ENCODE data around the gene PAGE2.
"Not testable (repeated sequence)": the region's sequence is repeated elsewhere in the genome, so short reads cannot be mapped to it uniquely, and the experiment has no call there.

The PAGE2 gene

DNA sequence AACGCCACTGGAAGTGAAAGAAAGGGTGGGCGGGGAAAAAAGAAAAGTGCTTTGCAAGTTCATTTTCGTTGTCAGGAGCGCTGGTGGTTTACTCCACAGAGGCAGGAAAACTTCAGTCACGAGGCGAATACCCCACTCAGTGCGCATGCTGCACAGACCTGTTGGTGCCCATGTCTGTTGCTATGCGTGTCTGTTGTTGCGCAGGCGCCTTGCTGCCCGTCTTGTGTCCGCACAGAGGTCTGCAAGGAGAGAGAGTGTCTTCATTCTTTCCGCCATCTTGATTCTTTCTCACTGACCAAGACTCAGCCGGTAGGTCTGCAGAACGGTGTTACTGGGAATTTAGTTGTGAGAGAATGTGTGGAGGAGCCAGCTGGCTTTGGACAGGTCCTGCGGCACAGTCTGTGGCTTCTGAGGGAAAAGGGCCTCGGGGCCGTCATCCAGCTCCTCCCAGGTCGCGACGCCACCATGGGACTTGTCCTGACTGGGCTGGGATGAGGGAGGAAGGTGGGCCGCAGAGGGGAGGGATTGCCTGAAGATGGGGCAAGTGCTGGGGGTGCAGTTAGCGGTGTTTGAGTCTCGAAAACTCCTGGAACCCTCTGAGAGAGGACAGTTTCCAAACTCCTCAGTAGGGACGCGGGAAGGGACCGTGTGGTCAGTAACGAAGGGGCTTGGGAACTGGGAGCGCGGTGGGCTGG is at the start of gene PAGE2:
TSS of gene PAGE2 (plus strand) at position 224 of the 695 bp plus-strand sequence. CDS start 1,003 bp downstream, outside the sequence.
- DNase-seq, result no peak

DNA sequence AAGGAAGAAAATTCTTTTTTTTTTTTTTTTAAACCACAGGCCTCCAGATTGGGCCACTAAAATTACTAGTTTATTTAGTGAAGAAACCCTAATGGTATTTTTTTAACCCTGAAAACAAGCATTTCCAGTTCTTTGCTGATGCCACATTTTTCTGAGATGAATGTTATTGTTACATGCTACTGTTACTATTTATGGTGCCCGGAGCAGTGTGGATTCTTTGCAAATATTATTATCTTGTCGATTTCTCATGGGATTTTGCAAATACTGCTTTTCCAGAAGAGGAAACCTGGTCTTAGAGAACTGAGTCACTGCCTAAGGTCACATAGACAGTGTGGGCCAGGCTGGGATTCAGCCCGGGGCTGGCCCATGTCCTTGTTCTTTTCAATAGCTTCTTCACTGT is 49.3 kb upstream of the PAGE2 start:
- DNase-seq, result no peak

DNA sequence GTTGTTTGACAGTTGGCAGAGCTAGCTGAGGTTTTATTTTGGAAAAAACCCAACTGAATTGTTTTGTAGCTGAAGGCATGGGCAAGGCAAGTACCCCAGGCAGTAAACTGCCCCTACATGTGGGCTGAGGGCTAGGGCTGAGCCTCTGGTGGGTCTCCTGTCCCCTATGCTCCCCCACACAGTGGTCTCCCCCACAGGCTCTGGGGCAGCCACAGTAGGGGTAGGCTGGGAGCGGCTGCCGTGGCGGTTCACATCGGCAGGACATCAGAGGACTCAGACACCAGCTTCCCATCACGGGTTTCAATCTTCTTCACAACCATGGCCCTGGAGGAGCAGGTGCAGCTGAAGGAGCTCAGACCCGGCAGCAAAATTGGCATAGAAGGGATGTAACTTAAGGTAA is 47.3 kb upstream of the PAGE2 start:
- no peak for DNase-seq

DNA sequence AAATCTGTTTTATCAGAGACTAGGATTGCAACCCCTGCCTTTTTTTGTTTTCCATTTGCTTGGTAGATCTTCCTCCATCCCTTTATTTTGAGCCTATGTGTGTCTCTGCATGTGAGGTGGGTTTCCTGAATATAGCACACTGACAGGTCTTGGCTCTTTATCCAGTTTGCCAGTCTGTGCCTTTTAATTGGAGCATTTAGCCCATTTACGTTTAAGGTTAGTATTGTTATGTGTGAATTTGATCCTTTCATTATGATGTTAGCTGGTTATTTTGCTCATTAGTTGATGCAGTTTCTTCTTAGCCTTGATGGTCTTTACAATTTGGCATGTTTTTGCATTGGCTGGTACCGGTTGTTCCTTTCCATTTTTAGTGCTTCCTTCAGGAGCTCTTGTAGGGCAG is 38.2 kb upstream of the PAGE2 start:
- DNase-seq, result not testable (repeated sequence)

- DNase-seq, result no peak
Observed at GRCh38 chrX:55056820-55057674, 31.8 kb upstream of the PAGE2 start.

DNA sequence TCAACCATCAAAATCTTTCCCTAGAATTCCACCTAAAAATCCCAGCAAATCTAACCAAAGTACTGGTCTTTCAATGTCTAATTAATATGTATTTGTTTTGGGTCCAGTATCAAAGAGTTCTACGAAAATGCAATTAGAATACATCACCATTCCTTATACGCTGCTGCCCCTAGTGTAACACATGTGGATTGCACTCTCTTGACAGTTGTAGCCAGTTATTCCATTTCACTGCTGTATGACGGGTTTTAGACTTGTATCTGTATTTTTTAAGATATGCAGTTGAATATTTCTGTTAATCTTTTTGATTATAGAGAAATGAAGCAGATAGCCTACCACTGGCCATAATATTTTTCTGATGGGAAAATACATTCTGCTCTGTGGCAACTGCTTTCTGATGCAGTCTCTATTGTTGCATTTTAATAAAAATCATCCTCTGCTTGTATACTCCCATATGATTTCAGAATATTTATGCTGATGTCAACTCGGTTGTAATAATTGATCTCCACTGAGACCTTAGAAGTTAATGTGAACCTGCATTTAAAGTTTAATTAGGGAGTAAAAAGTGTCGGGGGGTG is 31.1 kb upstream of the PAGE2 start:
- DNase-seq, result peak; percentile 24

DNA sequence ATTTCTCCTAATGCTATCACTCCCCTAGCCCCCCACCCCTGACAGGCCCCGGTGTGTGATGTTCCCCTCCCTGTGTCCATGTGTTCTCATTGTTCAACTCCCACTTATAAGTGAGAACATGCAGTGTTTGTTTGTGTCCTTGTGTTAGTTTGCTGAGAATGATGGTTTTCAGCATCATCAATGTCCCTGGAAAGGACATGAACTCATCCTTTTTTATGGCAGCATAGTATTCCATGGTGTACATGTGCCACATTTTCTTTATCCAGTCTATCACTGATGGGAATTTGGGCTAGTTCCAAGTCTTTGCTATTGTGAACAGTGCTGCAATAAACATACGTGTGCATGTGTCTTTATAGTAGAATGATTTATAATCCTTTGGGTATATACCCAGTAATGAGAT is 21.6 kb upstream of the PAGE2 start:
- DNase-seq, result not testable (repeated sequence)

DNA sequence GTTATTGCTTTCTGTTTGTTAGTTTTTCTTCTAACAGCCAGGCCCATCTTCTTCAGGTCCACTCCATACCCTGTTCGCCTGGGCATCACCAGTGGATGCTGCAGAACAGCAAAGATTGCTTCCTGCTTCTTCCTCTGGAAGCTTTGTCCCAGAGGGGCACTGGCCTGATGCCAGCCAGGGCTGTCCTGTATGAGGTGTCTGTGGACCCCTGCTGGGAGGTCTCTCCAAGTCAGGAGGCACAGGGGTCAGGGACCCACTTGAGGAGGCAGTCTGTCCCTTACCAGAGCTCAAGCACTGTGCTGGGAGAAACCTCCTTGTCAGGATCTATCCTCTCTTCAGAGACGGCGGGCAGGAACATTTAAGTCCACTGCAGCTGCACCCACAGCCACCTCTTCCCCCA is 16.5 kb upstream of the PAGE2 start:
- DNase-seq, result no peak

- DNase-seq, result no peak
Observed at GRCh38 chrX:55074851-55075467, 13.9 kb upstream of the PAGE2 start, which contains the start of gene PAGE2B. PAGE2B (plus strand) TSS chrX:55075030; CDS start chrX:55076042, 1,012 bp downstream.

GRCh38 chrX:55098691-55099090 is 9.9 kb downstream of the PAGE2 start:
- DNase-seq, result no peak

GRCh38 chrX:55099162-55099561 is 10.3 kb downstream of the PAGE2 start:
- DNase-seq, result no peak

DNA sequence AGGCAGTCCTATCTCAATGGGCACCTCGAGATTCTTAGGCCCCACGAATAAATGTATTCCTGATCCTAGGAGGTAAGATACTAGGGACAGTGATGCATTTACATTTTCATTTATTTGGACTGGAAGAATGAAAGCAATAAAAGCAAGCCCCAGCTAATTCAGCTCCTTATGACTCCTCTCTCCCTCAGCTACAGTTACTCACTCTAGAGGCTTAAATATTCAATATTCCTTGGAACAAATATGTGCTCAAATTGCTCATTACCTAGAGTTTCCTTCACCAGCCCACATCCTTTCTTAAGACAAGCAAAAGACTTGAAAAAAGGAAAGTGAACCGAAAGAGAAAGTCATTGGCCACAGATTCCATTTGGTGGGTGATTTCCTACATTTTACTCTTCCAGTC is 13.9 kb downstream of the PAGE2 start:
- no peak for DNase-seq

DNA sequence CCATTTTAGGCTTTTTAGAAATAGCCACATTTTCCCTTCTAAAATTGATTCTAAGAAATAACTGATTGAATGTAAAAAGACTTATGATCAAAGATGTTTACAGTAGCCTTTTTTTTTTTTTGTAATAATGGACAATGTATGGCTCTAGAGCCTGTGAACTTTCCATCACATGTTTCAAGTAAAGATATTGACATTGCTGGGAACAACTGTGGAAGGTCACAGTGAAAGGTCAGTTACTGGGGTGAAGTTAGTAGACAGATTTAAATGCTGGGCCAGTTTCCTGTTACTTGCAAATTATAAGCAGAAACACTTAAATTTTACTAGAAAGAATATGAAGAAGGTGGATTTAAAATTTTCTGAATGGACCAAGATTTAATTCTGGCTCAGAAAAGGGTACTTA is 18.4 kb downstream of the PAGE2 start:
- DNase-seq, result no peak

GRCh38 chrX:55107911-55108310 is 19.1 kb downstream of the PAGE2 start:
- DNase-seq, result no peak

DNA sequence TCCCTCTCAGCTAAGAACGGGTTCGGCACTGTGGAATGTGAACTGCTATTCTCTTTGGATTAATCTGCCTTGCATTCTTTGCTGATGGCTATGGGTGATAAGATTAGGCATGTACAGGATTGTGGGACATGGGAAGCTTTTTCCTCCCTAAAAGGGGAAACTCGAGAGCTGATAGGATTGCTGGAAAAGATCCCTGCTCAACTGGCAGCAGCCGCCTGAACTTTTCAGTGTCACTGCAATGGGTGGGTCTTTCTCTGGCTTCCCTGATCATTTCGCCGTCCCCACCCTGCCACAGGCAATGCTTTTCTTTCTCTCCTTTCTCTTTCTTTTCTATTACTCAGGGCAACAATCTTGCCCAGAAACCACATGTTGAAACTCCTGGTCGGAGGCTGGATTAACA is 20.5 kb downstream of the PAGE2 start:
- no peak for DNase-seq

GRCh38 chrX:55111578-55112254 is 22.9 kb downstream of the PAGE2 start:
- DNase-seq, result no peak

DNA sequence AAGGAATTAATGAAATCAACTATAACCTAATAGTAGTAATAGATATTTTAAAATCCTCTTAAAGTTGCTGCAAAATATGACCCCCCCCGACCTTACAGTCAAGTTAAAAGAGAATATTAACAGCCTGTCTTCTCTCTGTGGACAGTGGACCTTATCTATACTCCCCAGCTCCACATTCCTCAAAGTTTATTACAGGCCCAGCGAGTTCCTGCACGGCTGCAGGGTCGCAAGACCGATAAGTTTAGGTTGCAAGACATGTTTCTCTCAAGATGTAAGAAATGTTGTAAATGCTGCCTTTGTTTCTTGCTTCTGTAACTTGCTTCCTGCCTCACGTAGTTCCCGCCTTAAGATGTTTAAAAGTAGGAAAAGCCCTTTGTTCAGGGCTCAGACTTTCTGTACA is 27.8 kb downstream of the PAGE2 start:
- not testable (repeated sequence) for DNase-seq

DNA sequence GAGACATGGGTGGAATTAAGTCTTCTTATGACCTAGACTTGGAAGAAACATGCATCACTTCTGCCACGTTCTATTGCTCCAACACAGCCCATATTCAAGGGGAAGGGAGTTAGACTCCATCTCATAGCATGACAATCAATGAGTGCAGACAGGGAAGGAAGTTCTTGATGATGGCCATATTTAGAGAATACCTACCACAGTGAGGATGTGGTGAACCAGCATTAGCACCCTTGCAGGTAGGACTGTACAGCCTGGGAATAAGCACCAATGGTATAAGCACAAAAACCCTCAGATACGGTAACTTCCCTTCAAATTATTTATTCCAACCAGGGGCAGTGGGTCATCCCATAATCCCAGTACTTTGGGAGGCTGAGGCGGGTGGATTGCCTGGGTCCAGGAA is 29.8 kb downstream of the PAGE2 start:
- DNase-seq, result no peak

GRCh38 chrX:55119271-55119670 is 30.5 kb downstream of the PAGE2 start:
- DNase-seq, result no peak

DNA sequence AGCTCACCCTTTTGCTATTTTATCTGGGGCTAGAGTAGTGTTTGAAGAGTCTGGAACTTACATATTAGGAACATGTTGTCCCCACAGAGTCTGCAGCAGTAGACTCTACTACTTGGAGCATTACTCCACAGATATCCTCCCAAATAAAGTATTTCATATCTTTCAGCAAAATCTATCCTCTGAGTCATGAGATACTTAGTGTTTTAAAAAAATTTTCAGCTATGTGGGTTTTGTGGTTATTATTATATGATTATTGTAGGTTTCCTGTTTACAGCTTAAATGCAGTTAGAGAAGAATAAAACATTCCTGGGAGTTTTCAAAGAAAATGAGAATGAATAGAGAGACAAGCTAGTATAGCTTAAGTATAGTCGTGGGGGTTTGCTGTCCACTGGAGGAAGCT is 30.9 kb downstream of the PAGE2 start:
- no peak for DNase-seq

DNA sequence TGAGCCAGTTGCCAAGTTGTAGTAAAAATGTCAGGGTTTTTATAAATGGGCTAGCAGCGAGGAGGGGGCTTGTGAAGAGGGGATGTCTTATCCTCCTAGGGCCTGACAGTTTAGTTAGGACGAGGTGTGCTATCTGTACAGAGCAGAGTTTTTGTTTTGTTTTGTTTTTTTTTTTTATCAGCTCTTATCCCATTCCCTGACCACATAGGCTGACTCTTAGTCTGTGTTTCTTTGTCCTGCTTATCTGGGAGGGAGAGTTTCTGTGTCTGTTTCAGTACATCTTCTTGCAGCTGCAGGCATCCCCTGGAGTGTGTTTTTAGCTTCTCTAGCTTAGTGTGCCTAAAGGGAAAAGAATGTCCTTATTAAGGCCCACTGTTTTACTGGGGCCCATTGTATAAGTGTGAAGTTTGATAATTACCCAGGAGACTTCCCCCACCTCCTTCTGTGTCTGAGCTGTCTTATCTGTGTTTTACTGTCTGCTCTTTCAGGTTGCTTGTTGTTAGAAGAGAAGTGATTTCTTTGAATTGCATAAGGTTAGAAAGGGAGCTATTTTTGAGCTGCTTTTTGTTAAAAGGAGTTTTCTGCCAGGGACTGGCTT is 32.0 kb downstream of the PAGE2 start:
- no peak for DNase-seq

- no peak for DNase-seq
Observed at GRCh38 chrX:55123900-55124299, 35.1 kb downstream of the PAGE2 start.

Data from activated CD4-positive, alpha-beta T cell treated with anti-CD3 and anti-CD28 coated beads for 48 hours (primary cell).